MM.1S (cell line): Measurements from ENCODE around the gene KCNC3.

Source experiments
- DNase-seq: peaks from one replicate; pipeline ENCODE4 v3.0.0-alpha.2; 2015
- H2AFZ ChIP-seq: fragments of 300-600 bp; sonication (generic); 2 replicates; pipeline ENCODE4 v1.6.0; 2016; ENCODE audit warnings: antibody characterized with exemption, low read length
- H3F3A ChIP-seq: fragments of 300-600 bp; sonication (generic); 2 replicates; pipeline ENCODE4 v1.6.1; 2016; ENCODE audit warnings: mild to moderate bottlenecking, antibody characterized with exemption, low read length, moderate library complexity, mixed read lengths; ENCODE audit not compliant: insufficient read depth
- H3K27ac ChIP-seq: fragments of 300-600 bp; sonication (generic); 2 replicates; pipeline ENCODE4 v1.5.1; 2016; ENCODE audit warnings: mild to moderate bottlenecking, low read length
- H3K27me3 ChIP-seq: fragments of 300-600 bp; sonication (generic); replicated peaks from 2 replicates; pipeline ENCODE4 v1.6.0; 2016; ENCODE audit warnings: low read length; ENCODE audit not compliant: insufficient read depth
- H3K36me3 ChIP-seq: fragments of 300-600 bp; sonication (generic); replicated peaks from 2 replicates; pipeline ENCODE4 v1.6.1; 2016; ENCODE audit warnings: mild to moderate bottlenecking, low read length, mixed read lengths; ENCODE audit not compliant: insufficient read depth
- H3K4me1 ChIP-seq: fragments of 300-600 bp; sonication (generic); 2 replicates; pipeline ENCODE4 v1.6.1; 2016; ENCODE audit warnings: low read length, mixed read lengths
- H3K4me2 ChIP-seq: fragments of 300-600 bp; sonication (generic); 2 replicates; pipeline ENCODE4 v1.6.0; 2016; ENCODE audit warnings: low read depth, low read length
- H3K4me3 ChIP-seq: fragments of 300-600 bp; sonication (generic); 2 replicates; pipeline ENCODE4 v1.5.1; 2016; ENCODE audit warnings: low read length, mixed read lengths
- H3K79me2 ChIP-seq: fragments of 300-600 bp; sonication (generic); 2 replicates; pipeline ENCODE4 v1.6.1; 2016; ENCODE audit warnings: mixed run types, low read length, mixed read lengths
- H3K9ac ChIP-seq: fragments of 300-600 bp; sonication (generic); 2 replicates; pipeline ENCODE4 v1.6.1; 2016; ENCODE audit warnings: low read length, mixed read lengths
- H3K9me2 ChIP-seq: fragments of 300-600 bp; sonication (generic); replicated peaks from 2 replicates; pipeline ENCODE4 v1.6.1; 2016; ENCODE audit warnings: mild to moderate bottlenecking, low read length, mixed read lengths; ENCODE audit not compliant: insufficient read depth
- H3K9me3 ChIP-seq: fragments of 300-600 bp; sonication (generic); replicated peaks from 2 replicates; pipeline ENCODE4 v1.6.1; 2016; ENCODE audit warnings: mild to moderate bottlenecking, low read length, mixed read lengths; ENCODE audit not compliant: insufficient read depth
- H4K20me1 ChIP-seq: fragments of 300-600 bp; sonication (generic); 2 replicates; pipeline ENCODE4 v1.6.1; 2016; ENCODE audit warnings: mild to moderate bottlenecking, low read length, moderate library complexity, mixed read lengths; ENCODE audit not compliant: insufficient read depth
- EZH2 ChIP-seq: fragments of 300-600 bp; sonication (generic); optimal IDR thresholded peaks from 2 replicates; pipeline ENCODE3; 2017; ENCODE audit warnings: low read depth, mild to moderate bottlenecking, antibody characterized with exemption, low read length, mixed read lengths
- EZH2phosphoT487 ChIP-seq: fragments of 300-600 bp; sonication (generic); IDR thresholded peaks from 2 replicates; pipeline ENCODE4 v1.6.1; 2018; ENCODE audit warnings: antibody characterized with exemption, low read length
- TF ChIP-seq, protein P1 (sequence below): fragments of 300-600 bp; sonication (generic); IDR thresholded peaks from 2 replicates; pipeline ENCODE4 v1.5.1; 2016; ENCODE audit warnings: antibody characterized with exemption, low read length, mixed read lengths

KCNC3 gene

DNA sequence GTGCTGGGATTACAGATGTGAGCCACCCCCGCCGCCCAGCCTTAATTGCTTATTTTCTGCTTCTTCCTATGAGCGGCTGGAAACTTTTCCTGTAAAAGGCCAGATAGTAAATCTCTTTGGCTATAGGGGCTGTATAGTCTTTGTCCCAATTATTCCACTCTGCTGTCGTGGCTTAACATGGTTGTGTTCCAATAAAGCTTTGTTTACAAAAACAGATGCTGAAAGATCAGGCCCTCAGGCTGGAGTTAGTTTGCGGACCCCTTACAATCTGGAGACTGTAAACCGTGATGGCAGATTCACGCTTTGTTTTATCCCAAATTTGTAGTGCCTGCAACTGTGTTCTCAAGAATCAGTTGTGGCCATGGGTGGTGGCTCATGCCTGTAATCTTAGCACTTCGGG, 10.7 kb downstream of the KCNC3 start:
- Histone ChIP-seq H3K9me3 (no peaks in the 10 kb centered on the region), H3K4me2 (no peak overlapping the region), H3K27ac (no peak overlapping the region), H3K4me3 (no peak overlapping the region), H3K9ac (no peak overlapping the region), H3K4me1 (no peaks in the 10 kb centered on the region), H4K20me1 (no peaks in the 10 kb centered on the region), H3K79me2 (no peaks in the 10 kb centered on the region), H3K36me3 (no peaks in the 10 kb centered on the region), H3K27me3 (peaks cover 60% of the 10 kb centered on the region), H3F3A (no peaks in the 10 kb centered on the region), H2AFZ (no peak overlapping the region), H3K9me2 (no peaks in the 10 kb centered on the region)
- no peak for DNase-seq
- TF ChIP-seq EZH2: no peak
- no peak for TF ChIP-seq EZH2phosphoT487
- TF ChIP-seq, protein P1, sequence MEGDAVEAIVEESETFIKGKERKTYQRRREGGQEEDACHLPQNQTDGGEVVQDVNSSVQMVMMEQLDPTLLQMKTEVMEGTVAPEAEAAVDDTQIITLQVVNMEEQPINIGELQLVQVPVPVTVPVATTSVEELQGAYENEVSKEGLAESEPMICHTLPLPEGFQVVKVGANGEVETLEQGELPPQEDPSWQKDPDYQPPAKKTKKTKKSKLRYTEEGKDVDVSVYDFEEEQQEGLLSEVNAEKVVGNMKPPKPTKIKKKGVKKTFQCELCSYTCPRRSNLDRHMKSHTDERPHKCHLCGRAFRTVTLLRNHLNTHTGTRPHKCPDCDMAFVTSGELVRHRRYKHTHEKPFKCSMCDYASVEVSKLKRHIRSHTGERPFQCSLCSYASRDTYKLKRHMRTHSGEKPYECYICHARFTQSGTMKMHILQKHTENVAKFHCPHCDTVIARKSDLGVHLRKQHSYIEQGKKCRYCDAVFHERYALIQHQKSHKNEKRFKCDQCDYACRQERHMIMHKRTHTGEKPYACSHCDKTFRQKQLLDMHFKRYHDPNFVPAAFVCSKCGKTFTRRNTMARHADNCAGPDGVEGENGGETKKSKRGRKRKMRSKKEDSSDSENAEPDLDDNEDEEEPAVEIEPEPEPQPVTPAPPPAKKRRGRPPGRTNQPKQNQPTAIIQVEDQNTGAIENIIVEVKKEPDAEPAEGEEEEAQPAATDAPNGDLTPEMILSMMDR: no peak

DNA sequence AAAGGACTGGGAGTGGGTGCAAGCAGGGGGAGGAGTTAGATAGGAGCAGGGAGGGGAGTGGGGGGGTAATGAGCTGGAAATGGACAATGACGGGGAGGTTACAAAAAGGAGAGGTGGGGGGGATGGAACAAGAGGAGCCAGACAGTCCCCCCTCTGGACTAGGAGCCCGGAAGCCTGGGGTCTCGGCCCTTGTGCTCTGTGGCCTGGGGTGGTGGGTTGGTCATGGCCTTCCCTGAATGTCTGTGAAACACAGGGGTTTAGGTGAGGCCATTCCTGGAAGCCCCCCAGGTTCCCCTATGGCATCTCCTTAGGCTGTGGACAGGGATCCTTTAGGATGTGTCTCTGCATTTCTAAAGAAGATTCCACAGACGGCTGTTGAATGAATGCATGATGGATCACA, 12.1 kb downstream of the KCNC3 start:
- H3K9me2 ChIP-seq: no peaks in the 10 kb centered on the region
- H3K9me3 ChIP-seq: no peaks in the 10 kb centered on the region
- no peak overlapping the region for H3K4me2 ChIP-seq
- H4K20me1 ChIP-seq: no peaks in the 10 kb centered on the region
- H3K27ac ChIP-seq: no peak overlapping the region
- TF ChIP-seq, protein P1: no peak
- no peak for TF ChIP-seq EZH2
- no peak for TF ChIP-seq EZH2phosphoT487
- H3F3A ChIP-seq: no peaks in the 10 kb centered on the region
- H2AFZ ChIP-seq: no peak overlapping the region
- no peaks in the 10 kb centered on the region for H3K36me3 ChIP-seq
- H3K79me2 ChIP-seq: no peaks in the 10 kb centered on the region
- no peak overlapping the region for H3K4me3 ChIP-seq
- no peak overlapping the region for H3K9ac ChIP-seq
- H3K4me1 ChIP-seq: no peaks in the 10 kb centered on the region
- peaks cover 61% of the 10 kb centered on the region for H3K27me3 ChIP-seq
- no peak for DNase-seq

DNA sequence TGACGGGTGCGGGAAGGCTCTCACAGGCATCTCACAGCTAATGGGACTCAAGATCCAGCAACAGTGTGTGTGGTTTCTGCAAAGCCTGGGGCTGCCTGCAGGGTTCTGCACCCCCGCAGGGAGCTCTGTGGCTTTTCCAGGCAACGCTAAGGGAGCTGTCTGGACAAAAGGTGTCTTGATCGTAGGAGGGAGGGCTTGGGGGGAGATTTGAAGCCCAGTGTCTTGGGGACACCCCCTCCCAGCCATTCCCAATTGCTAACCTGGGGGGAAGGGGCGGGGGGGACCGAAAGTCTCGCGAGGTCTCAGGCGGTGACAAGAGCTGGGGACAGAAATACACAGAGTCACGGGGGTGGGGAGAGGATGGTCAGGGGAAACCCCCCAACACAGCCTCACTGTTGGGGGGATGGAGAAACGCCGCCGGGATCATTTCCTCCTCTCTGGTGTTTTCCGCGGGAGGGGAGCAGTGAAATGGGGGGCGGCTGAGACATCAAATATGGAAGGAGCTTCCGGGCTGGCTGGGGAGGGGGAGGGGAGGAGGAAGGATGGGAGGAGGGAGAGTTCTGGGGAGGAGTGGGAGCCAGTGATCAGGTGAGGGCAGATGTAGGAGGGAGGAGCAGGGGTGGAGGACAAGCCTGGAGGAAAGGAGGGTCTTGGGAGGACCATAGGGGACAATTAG, 13.3 kb downstream of the KCNC3 start:
- Histone ChIP-seq H4K20me1 (no peaks in the 10 kb centered on the region), H2AFZ (no peak overlapping the region), H3K9ac (no peak overlapping the region), H3K27ac (no peak overlapping the region), H3K4me1 (no peaks in the 10 kb centered on the region), H3K9me3 (no peaks in the 10 kb centered on the region), H3F3A (no peaks in the 10 kb centered on the region), H3K4me3 (no peak overlapping the region), H3K79me2 (no peaks in the 10 kb centered on the region), H3K9me2 (no peaks in the 10 kb centered on the region), H3K4me2 (no peak overlapping the region), H3K27me3 (peaks cover 67% of the 10 kb centered on the region), H3K36me3 (no peaks in the 10 kb centered on the region)
- no peak for TF ChIP-seq EZH2
- TF ChIP-seq, protein P1: no peak
- no peak for TF ChIP-seq EZH2phosphoT487
- no peak for DNase-seq
